Adrenal gland (tissue), 12 donors: ENCODE data around the gene TMEM175. TPM values are rescaled to one million over a fixed set of nuclear protein-coding genes. Genes with fewer than 3 reads are reported as not detected.

Experiments
- DNase-seq, 7 donors: peaks; one replicate each; pipeline ENCODE4 v3.0.0-alpha.2; 2019 to 2020
- H3K27ac ChIP-seq, 5 donors: fragments of 200-600 bp; sonication (generic) in 4 of 5; 1 replicate in 3 of 5; 2 replicates in 2 of 5; pipeline versions ENCODE4 v1.5.1 to v1.8.0; 2016 to 2020; ENCODE audit warnings: mild to moderate bottlenecking in 1 of 5
- H3K27me3 ChIP-seq: fragments of 200-600 bp; 2 replicates; pipeline ENCODE4 v1.8.0; 2021
- H3K36me3 ChIP-seq, 2 donors: fragments of 200-600 bp; replicated peaks in 1 of 2; 1 replicate in 1 of 2; 2 replicates in 1 of 2; pipeline versions ENCODE4 v1.5.1 to v1.8.0; 2018 to 2022
- H3K4me1 ChIP-seq, 2 donors: fragments of 200-600 bp; replicated peaks in 1 of 2; 1 replicate in 1 of 2; 2 replicates in 1 of 2; pipeline versions ENCODE4 v1.5.1 to v1.8.0; 2018 to 2021
- H3K4me3 ChIP-seq, 4 donors: fragments of 200-600 bp; sonication (generic) in 3 of 4; one replicate each; pipeline ENCODE4 v1.5.1; 2016 to 2018
- H3K9me3 ChIP-seq, 3 donors: fragments of 200-600 bp; sonication (generic) in 1 of 3; replicated peaks in 1 of 3; 1 replicate in 2 of 3; 2 replicates in 1 of 3; pipeline versions ENCODE4 v1.5.1 to v1.8.0; 2016 to 2021
- POLR2A ChIP-seq, 2 donors: fragments of 450-650 bp; IDR thresholded peaks; one replicate each; pipeline ENCODE4 v1.6.1; 2017; ENCODE audit warnings: antibody characterized with exemption in 2 of 2, mild to moderate bottlenecking in 2 of 2, moderate library complexity in 1 of 2
- WGBS, 4 donors: extraction: QIAGEN DNeasy Blood & Tissue Kit in 2 of 4; methylation state at CpG; one replicate each; pipeline versions ENCODE4 v1.1.5 to v1.1.7; 2013 to 2017; 5-methylcytosine and 5-hydroxymethylcytosine counted together
- intact Hi-C, 2 donors: fragments of 100-400 bp; cut with DNase I; formaldehyde crosslinking; loops; one replicate each; pipeline versions ENCODE4 v1.14.1 to v1.15.0; 2022 to 2023
- polyA plus RNA-seq, 3 donors: library from polyadenylated mRNA; stranded (reverse); fragments of 200-250 nt in 2 of 3; fragments of 350-450 nt in 1 of 3; fragmentation: Illumina TruSeq in 1 of 3; extraction: RNeasy Lipid Tissue Mini Kit (QIAGEN cat#74804) in 1 of 3; gene quantifications; one replicate each; pipeline ENCODE4 v1.2.3, GENCODE V29; 2013 to 2014
- total RNA-seq, 9 donors: library from RNA; depleted of rRNA in 4 of 9; stranded (reverse); fragments of >200 nt in 4 of 9; fragments of 120-200 nt in 1 of 9; fragmentation: NEBNext Ultra II Directional in 1 of 9; extraction: Animal tissue kit (Norgen Biotek cat#: 25700) in 1 of 9; gene quantifications; one replicate each; pipeline versions ENCODE4 v1.1.0 to v1.2.4, GENCODE V29; 2013 to 2023
- TF ChIP-seq, protein P1 (sequence below), 6 experiments: fragments of 450-650 bp in 4 of 6; fragments of 200-600 bp in 2 of 6; sonication (generic) in 1 of 6; IDR thresholded peaks; 1 replicate in 5 of 6; 2 replicates in 1 of 6; pipeline versions ENCODE4 v1.5.1 to v1.8.0; 2016 to 2021; ENCODE audit warnings: antibody characterized with exemption in 6 of 6, mild to moderate bottlenecking in 2 of 6, moderate library complexity in 1 of 6
- donor health status: healthy with polysubstance abuse.
- donor health status: Bipolar disorder and iron deficiency.
- donor health status: DM: yes; HTN: yes; CAD: no.
- donor health status: DM: no; HTN: no; CAD: no.
- donor health status: DM: no; HTN: no; CAD: no.
- donor health status: DM: yes; HTN: yes; CAD: no.

The TMEM175 gene
- total and polyA plus RNA-seq, 12 donors, result 20.2 to 142 (median 47.9) TPM

- 70 to 91% (median 89%) methylated on average over 6 to 13 of the region's 13 CpGs for WGBS, 4 donors
- Histone ChIP-seq H3K27me3 (no peaks in the 10 kb centered on the region), H3K27ac (no peak overlapping the region), H3K9me3 (no peaks in the 10 kb centered on the region), H3K4me1 (peaks cover 0 to 3% of the 10 kb centered on the region in 2 donors), H3K4me3 (no peak overlapping the region), H3K36me3 (no peaks in the 10 kb centered on the region)
- no peak for TF ChIP-seq POLR2A (IDR thresholded peaks at IDR 0.05)
- TF ChIP-seq, protein P1, sequence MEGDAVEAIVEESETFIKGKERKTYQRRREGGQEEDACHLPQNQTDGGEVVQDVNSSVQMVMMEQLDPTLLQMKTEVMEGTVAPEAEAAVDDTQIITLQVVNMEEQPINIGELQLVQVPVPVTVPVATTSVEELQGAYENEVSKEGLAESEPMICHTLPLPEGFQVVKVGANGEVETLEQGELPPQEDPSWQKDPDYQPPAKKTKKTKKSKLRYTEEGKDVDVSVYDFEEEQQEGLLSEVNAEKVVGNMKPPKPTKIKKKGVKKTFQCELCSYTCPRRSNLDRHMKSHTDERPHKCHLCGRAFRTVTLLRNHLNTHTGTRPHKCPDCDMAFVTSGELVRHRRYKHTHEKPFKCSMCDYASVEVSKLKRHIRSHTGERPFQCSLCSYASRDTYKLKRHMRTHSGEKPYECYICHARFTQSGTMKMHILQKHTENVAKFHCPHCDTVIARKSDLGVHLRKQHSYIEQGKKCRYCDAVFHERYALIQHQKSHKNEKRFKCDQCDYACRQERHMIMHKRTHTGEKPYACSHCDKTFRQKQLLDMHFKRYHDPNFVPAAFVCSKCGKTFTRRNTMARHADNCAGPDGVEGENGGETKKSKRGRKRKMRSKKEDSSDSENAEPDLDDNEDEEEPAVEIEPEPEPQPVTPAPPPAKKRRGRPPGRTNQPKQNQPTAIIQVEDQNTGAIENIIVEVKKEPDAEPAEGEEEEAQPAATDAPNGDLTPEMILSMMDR (IDR thresholded peaks at IDR 0.05), result no peak
- intact Hi-C loops, result no loop called here
- DNase-seq, result peak in 1 of 7 donors; percentile 16
Measured at GRCh38 chr4:948936-949300, 16.7 kb downstream of the TMEM175 start.

GRCh38 chr4:949656-950055 lies 17.4 kb downstream of the TMEM175 start:
- peak in 1 of 7 donors; percentile 12 for DNase-seq
- WGBS, 4 donors, result 90 to 94% (median 93%) methylated on average over 11 to 20 of the region's 20 CpGs
- H3K36me3 ChIP-seq, result no peaks in the 10 kb centered on the region
- no peak overlapping the region for H3K4me3 ChIP-seq
- intact Hi-C loops, result loop anchor here in 1 of 2 donors (10.0 kb wide), 1 partner anchor 65 kb away; no protein-coding TSS in a partner anchor
- H3K27me3 ChIP-seq, result no peaks in the 10 kb centered on the region
- TF ChIP-seq, protein P1 (IDR thresholded peaks at IDR 0.05), result no peak
- TF ChIP-seq POLR2A (IDR thresholded peaks at IDR 0.05), result no peak
- H3K27ac ChIP-seq, result no peak overlapping the region
- H3K4me1 ChIP-seq, result peaks cover 0 to 3% of the 10 kb centered on the region in 2 donors
- no peaks in the 10 kb centered on the region for H3K9me3 ChIP-seq

DNA sequence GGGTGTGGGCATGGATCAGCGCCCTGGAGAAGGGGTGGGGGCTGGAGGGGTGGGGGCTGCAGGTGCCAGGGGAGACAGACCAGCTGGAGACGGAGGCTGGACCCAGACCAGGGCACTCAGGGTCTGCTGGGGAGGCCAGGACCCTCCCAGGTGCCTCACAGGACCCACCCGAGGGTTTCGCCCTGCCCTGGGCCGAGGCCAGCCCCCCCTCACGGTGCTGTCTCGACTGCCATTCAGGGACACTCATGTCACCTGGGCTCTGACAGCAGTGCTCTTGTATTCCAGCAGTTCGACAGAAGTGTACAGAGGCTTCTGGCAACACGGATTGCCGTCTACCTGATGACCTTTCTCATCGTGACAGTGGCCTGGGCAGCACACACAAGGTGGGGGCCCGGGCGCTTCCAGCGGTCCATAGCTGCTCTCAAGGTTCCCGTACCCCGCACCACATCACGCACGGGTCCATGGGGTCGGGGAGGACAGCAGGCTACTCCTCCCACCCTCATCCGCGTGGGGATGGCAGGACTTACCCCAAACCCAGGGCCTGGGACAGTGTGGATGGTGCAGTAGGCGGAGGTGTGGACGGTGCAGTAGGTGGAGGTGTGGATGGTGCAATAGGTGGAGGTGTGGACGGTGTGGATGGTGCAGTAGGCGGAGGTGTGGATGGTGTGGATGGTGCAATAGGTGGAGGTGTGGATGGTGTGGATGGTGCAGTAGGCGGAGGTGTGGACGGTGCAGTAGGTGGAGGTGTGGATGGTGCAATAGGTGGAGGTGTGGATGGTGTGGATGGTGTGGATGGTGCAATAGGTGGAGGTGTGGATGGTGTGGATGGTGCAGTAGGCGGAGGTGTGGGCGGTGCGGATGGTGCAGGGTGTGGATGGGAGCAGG lies 18.1 kb downstream of the TMEM175 start:
- no peaks in the 10 kb centered on the region for H3K9me3 ChIP-seq
- peak in 1 of 7 donors; percentile 15 for DNase-seq
- no peak overlapping the region for H3K4me3 ChIP-seq
- H3K27me3 ChIP-seq, result no peaks in the 10 kb centered on the region
- intact Hi-C loops, result loop anchor here in 1 of 2 donors (10.0 kb wide), 1 partner anchor 66 kb away; no protein-coding TSS in a partner anchor
- WGBS, 4 donors, result 88 to 95% (median 91%) methylated on average over 26 to 30 of the region's 30 CpGs
- H3K4me1 ChIP-seq, result peaks cover 0 to 3% of the 10 kb centered on the region in 2 donors
- H3K27ac ChIP-seq, result no peak overlapping the region
- H3K36me3 ChIP-seq, result no peaks in the 10 kb centered on the region
- TF ChIP-seq, protein P1 (IDR thresholded peaks at IDR 0.05), result no peak
- TF ChIP-seq POLR2A (IDR thresholded peaks at IDR 0.05), result no peak

- Histone ChIP-seq H3K4me3 (no peak overlapping the region), H3K27me3 (no peaks in the 10 kb centered on the region), H3K36me3 (no peaks in the 10 kb centered on the region), H3K27ac (no peak overlapping the region), H3K4me1 (peaks cover 0 to 3% of the 10 kb centered on the region in 2 donors), H3K9me3 (no peaks in the 10 kb centered on the region)
- TF ChIP-seq POLR2A (IDR thresholded peaks at IDR 0.05), result no peak
- TF ChIP-seq, protein P1 (IDR thresholded peaks at IDR 0.05), result no peak
- peak in 1 of 7 donors; percentile 13 for DNase-seq
- intact Hi-C loops, result loop anchor here in 1 of 2 donors (10.0 kb wide), 1 partner anchor 66 kb away; no protein-coding TSS in a partner anchor
- 82 to 85% (median 83%) methylated on average over 5 to 7 of the region's 7 CpGs for WGBS, 4 donors
Measured at GRCh38 chr4:951186-951585, 18.9 kb downstream of the TMEM175 start.
